NB4 (cell line): ENCODE measurements around the gene HNRNPU.
A peak's percentile ranks its signal among the peaks of the same experiment; 100 is the strongest.

Experiments
- CTCF ChIP-seq: IDR thresholded peaks from one replicate; pipeline ENCODE4 v1.5.1; 2012; ENCODE audit warnings: low read depth, low read length
- MYC ChIP-seq: IDR thresholded peaks from 2 replicates; pipeline ENCODE4 v1.6.1; 2011; ENCODE audit warnings: low read depth, low read length
- POLR2A ChIP-seq: IDR thresholded peaks from 2 replicates; pipeline ENCODE4 v1.6.1; 2011; ENCODE audit warnings: mild to moderate bottlenecking; ENCODE audit not compliant: insufficient read length; ENCODE audit errors: extremely low read depth
- TF ChIP-seq, protein P1 (sequence below): IDR thresholded peaks from 2 replicates; pipeline ENCODE4 v1.6.1; 2011; ENCODE audit warnings: low read depth, low read length

- TF ChIP-seq, protein P1, sequence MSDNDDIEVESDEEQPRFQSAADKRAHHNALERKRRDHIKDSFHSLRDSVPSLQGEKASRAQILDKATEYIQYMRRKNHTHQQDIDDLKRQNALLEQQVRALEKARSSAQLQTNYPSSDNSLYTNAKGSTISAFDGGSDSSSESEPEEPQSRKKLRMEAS, result peak; percentile 12; the same call in 1 of the 2 replicates
- TF ChIP-seq CTCF, result no peak
- no peak for TF ChIP-seq POLR2A
- TF ChIP-seq MYC, result no peak
Measured at GRCh38 chr1:244837597-244838258, 26.6 kb downstream of the HNRNPU start.
